Coronary artery (tissue), 2 donors: Measurements from ENCODE around the gene SACS.
A peak's percentile ranks its signal among the peaks of the same experiment; 100 is the strongest.

Source experiments
- DNase-seq: peaks from one replicate; pipeline ENCODE4 v3.0.0-alpha.2; 2017; ENCODE audit warnings: low spot score
- H3K27ac ChIP-seq, 2 donors: fragments of 200-600 bp; sonication (generic); one replicate each; pipeline ENCODE4 v1.5.1; 2016 to 2019
- H3K4me3 ChIP-seq: fragments of 200-600 bp; sonication (generic); 2 replicates; pipeline ENCODE4 v1.5.1; 2016; ENCODE audit warnings: mild to moderate bottlenecking, moderate library complexity
- CTCF ChIP-seq: fragments of 200-600 bp; sonication (generic); IDR thresholded peaks from one replicate; pipeline ENCODE4 v1.5.1; 2019; ENCODE audit warnings: antibody characterized with exemption

The SACS gene

DNA sequence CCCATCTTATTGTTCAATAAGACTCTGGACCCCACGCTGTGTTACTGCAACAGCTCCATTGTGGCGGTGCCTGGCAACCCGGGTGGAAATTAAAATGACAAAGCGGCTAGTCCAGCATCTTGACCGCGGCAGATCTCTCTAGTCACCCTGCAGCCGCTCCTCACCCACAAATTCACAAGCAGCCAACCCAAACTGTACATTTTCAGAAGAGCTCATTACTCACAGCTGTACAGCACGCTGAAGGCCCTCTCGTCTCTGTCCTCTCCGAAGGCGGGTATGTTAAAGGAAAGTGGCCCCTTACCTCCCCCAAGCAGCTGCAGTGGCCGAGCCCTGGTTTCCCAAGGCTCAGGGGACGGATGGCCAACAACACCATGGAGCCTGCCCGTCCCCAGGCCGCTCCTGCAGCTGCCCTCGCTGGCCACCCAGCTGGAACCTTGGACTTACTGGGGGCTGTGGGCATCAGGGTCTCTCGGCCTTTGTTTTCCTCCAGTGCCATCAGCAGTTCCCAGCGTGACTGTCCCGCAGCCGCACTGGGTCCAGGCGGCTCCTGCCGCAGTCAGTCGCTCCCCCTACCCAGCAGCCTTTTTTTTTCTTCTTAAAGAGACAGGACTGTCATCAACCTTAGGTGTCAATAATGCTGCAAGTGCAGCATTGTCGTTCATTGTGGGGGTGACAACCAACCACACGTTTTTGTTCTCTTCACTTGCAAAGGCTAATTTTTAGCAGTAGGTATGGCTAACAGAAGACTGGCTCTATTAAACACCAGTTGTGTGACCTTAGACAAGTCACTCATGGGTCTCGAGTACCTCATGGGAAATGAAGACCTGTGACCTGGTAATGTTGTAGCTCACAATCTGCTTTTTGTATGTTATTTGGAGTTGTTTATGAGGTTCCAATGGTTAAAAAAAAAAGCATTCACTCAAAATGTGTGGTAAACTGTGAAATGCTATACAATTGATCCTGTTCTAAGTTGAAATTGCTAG lies at the start of gene SACS:
Gene SACS (minus strand): TSS at position 532 of the 983 bp plus-strand sequence. CDS start 22,463 bp downstream, outside the sequence.
- Histone ChIP-seq H3K4me3 (peak within 1 kb of the TSS; percentile 76), H3K27ac (peak within 1 kb of the TSS; percentile 72 to 83)
- TF ChIP-seq CTCF = no peak
- no peak for DNase-seq

GRCh38 chr13:23480324-23480723 lies 46.8 kb upstream of the SACS start:
- Histone ChIP-seq H3K4me3 (no peak overlapping the region), H3K27ac (no peak overlapping the region)
- TF ChIP-seq CTCF = no peak
- DNase-seq = no peak

- TF ChIP-seq CTCF = no peak
- Histone ChIP-seq H3K27ac (no peak overlapping the region), H3K4me3 (no peak overlapping the region)
- no peak for DNase-seq
These were observed 43.6 kb upstream of the SACS start for GRCh38 chr13:23477101-23477500.

DNA sequence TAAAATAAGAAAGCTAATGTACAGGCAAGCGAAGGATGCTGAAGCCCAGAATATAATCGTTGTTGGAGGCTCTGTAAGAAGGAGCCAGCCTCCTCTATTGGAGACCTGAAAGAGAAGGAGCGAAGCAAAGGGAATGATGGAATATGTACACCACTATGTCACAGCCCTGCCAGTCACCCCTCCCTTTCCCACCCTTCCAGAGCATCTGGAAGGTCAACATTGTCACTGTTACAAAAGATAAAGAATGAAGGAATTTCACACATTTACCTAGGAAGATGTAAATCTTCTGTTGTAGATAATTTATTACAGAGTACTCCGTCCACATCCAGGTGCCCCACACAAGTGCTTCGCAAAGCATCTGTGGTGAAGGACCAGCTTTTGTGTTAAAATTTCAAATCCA lies 39.7 kb upstream of the SACS start:
- DNase-seq = no peak
- Histone ChIP-seq H3K4me3 (no peak overlapping the region), H3K27ac (no peak overlapping the region)
- TF ChIP-seq CTCF = no peak

GRCh38 chr13:23472189-23472588 lies 38.7 kb upstream of the SACS start:
- H3K27ac ChIP-seq = no peak overlapping the region
- TF ChIP-seq CTCF = no peak
- no peak overlapping the region for H3K4me3 ChIP-seq
- DNase-seq = no peak

GRCh38 chr13:23470790-23471614 lies 37.5 kb upstream of the SACS start:
- Histone ChIP-seq H3K4me3 (no peak overlapping the region), H3K27ac (no peak overlapping the region)
- DNase-seq = no peak
- no peak for TF ChIP-seq CTCF
